SH-SY5Y (cell line): ENCODE results near the gene RNF7.

Source experiments
- GATA2 ChIP-seq: IDR thresholded peaks from 2 replicates; pipeline ENCODE4 v1.6.1; 2011; ENCODE audit warnings: mild to moderate bottlenecking, low read depth, low read length
- GATA3 ChIP-seq: IDR thresholded peaks from 2 replicates; pipeline ENCODE4 v1.6.1; 2011; ENCODE audit warnings: low read depth, mild to moderate bottlenecking, low read length, moderate library complexity

- TF ChIP-seq GATA2 = no peak
- no peak for TF ChIP-seq GATA3
Observed at GRCh38 chr3:141784096-141784495, 46.0 kb downstream of the RNF7 start.
